Esophagus muscularis mucosa (tissue), 4 donors: ENCODE results near the gene GP1BB. TPM values are rescaled to one million over a fixed set of nuclear protein-coding genes. Genes with fewer than 3 reads are reported as not detected.
A peak's percentile ranks its signal among the peaks of the same experiment; 100 is the strongest.

Source experiments
- DNase-seq: peaks from one replicate; pipeline ENCODE4 v3.0.0-alpha.2; 2017; ENCODE audit errors: extremely low spot score
- H3K27ac ChIP-seq, 4 donors: fragments of 200-600 bp; sonication (generic); replicated peaks in 1 of 4; 1 replicate in 3 of 4; 2 replicates in 1 of 4; pipeline ENCODE4 v1.5.1; 2016 to 2019; ENCODE audit warnings: mild to moderate bottlenecking in 1 of 4
- H3K27me3 ChIP-seq, 4 donors: fragments of 200-600 bp; sonication (generic); one replicate each; pipeline versions ENCODE4 v1.5.1 to v1.6.0; 2016 to 2019
- H3K36me3 ChIP-seq, 4 donors: fragments of 200-600 bp; sonication (generic); one replicate each; pipeline ENCODE4 v1.5.1; 2016 to 2019
- H3K4me1 ChIP-seq, 4 donors: fragments of 200-600 bp; sonication (generic); one replicate each; pipeline ENCODE4 v1.5.1; 2016 to 2019
- H3K4me3 ChIP-seq, 4 donors: fragments of 200-600 bp; sonication (generic); 1 replicate in 2 of 4; 2 replicates in 2 of 4; pipeline ENCODE4 v1.5.1; 2016 to 2019; ENCODE audit warnings: mild to moderate bottlenecking in 4 of 4, moderate library complexity in 1 of 4
- H3K9me3 ChIP-seq, 4 donors: fragments of 200-600 bp; sonication (generic); 1 replicate in 3 of 4; 2 replicates in 1 of 4; pipeline ENCODE4 v1.5.1; 2016 to 2019
- EP300 ChIP-seq: sonication (generic); formaldehyde crosslinking; IDR thresholded peaks from one replicate; pipeline ENCODE4 v1.6.1; 2017; ENCODE audit warnings: antibody characterized with exemption
- POLR2A ChIP-seq: fragments of 450-650 bp; IDR thresholded peaks from one replicate; pipeline ENCODE4 v1.6.1; 2017; ENCODE audit warnings: antibody characterized with exemption, moderate library complexity, mild to moderate bottlenecking, low read depth
- POLR2AphosphoS5 ChIP-seq, 2 donors: sonication (generic); formaldehyde crosslinking; IDR thresholded peaks; one replicate each; pipeline ENCODE4 v1.6.1; 2017; ENCODE audit warnings: antibody characterized with exemption in 2 of 2
- WGBS: methylation state at CpG from one replicate; pipeline ENCODE4 v1.1.5; 2018; 5-methylcytosine and 5-hydroxymethylcytosine counted together
- intact Hi-C: fragments of 100-400 bp; cut with DNase I; formaldehyde crosslinking; loops from one replicate; pipeline ENCODE4 v1.15.1; 2023
- total RNA-seq, 4 donors: library from RNA; depleted of rRNA; stranded (reverse); fragments of >200 nt; gene quantifications; one replicate each; pipeline versions ENCODE4 v1.1.0 to v1.2.1, GENCODE V29; 2016
- TF ChIP-seq, protein P1 (sequence below), 3 experiments: fragments of 200-600 bp in 2 of 3; fragments of 450-650 bp in 1 of 3; sonication (generic) in 2 of 3; IDR thresholded peaks; one replicate each; pipeline ENCODE4 v1.5.1; 2017 to 2019; ENCODE audit warnings: antibody characterized with exemption in 3 of 3, mild to moderate bottlenecking in 2 of 3, moderate library complexity in 1 of 3

GP1BB gene
- total RNA-seq, 4 donors from 2014 or later: 1.7 to 16.7 (median 5.7) TPM

DNA sequence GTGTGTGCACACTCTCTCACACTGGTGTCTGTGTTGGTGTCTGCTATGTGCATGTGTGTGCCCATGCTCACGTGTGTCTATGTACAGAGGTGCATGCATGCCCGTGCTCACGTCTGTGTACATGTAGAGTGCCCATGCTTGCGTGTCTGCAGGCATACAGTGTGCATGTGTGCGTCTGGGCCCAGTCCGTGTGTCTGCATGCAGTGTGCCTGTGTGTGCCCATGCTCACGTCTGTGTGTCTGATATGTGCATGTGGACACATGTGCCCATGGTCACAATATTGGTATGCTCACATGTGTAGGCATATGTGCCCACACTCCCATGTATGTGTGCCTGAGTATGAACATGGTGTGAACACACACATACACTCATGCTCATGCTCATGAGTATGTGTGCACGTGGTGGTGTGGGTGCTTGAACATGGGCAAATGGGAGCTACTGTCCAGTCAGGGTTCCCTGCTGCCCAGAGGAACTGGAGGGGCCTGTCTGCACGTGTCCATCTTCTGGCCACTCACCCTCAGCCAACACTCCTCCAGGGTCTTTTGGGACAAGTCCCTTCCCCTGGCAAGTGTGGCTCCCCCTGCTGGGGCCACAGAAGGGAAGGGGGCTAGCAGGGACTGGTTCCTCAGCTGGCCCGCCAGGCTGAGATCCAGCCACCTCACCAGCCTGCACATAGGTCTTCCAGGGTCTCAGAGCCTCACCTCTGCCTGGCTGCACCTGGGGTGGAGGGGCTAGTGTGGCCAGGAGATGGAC is 29.9 kb downstream of the GP1BB start:
- 88% methylated on average over 8 of the region's 10 CpGs for WGBS
- Histone ChIP-seq H3K9me3 (no peaks in the 10 kb centered on the region), H3K4me3 (no peak overlapping the region), H3K27me3 (peaks cover 6 to 91% (median 34%) of the 10 kb centered on the region in 4 donors), H3K4me1 (peaks cover 6 to 29% (median 28%) of the 10 kb centered on the region in 4 donors), H3K36me3 (no peaks in the 10 kb centered on the region), H3K27ac (no peak overlapping the region)
- no peak for TF ChIP-seq POLR2A
- no peak for TF ChIP-seq POLR2AphosphoS5 (IDR thresholded peaks at IDR 0.05)
- TF ChIP-seq, protein P1, sequence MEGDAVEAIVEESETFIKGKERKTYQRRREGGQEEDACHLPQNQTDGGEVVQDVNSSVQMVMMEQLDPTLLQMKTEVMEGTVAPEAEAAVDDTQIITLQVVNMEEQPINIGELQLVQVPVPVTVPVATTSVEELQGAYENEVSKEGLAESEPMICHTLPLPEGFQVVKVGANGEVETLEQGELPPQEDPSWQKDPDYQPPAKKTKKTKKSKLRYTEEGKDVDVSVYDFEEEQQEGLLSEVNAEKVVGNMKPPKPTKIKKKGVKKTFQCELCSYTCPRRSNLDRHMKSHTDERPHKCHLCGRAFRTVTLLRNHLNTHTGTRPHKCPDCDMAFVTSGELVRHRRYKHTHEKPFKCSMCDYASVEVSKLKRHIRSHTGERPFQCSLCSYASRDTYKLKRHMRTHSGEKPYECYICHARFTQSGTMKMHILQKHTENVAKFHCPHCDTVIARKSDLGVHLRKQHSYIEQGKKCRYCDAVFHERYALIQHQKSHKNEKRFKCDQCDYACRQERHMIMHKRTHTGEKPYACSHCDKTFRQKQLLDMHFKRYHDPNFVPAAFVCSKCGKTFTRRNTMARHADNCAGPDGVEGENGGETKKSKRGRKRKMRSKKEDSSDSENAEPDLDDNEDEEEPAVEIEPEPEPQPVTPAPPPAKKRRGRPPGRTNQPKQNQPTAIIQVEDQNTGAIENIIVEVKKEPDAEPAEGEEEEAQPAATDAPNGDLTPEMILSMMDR (IDR thresholded peaks at IDR 0.05): no peak
- TF ChIP-seq EP300: no peak
- DNase-seq: no peak
- intact Hi-C loops: no loop called here

GRCh38 chr22:19753996-19754700 is 30.8 kb downstream of the GP1BB start:
- intact Hi-C loops: no loop called here
- no peak for DNase-seq
- Histone ChIP-seq H3K36me3 (no peaks in the 10 kb centered on the region), H3K27ac (no peak overlapping the region), H3K9me3 (no peaks in the 10 kb centered on the region), H3K4me3 (no peak overlapping the region), H3K4me1 (peaks cover 6 to 35% (median 33%) of the 10 kb centered on the region in 4 donors), H3K27me3 (peaks cover 6 to 100% (median 43%) of the 10 kb centered on the region in 4 donors)
- WGBS: 64% methylated on average over 12 of the region's 14 CpGs
- TF ChIP-seq POLR2A: no peak
- no peak for TF ChIP-seq POLR2AphosphoS5 (IDR thresholded peaks at IDR 0.05)
- TF ChIP-seq EP300: no peak
- TF ChIP-seq, protein P1 (IDR thresholded peaks at IDR 0.05): no peak

GRCh38 chr22:19754701-19755144 is 31.4 kb downstream of the GP1BB start:
- Histone ChIP-seq H3K27ac (no peak overlapping the region), H3K36me3 (no peaks in the 10 kb centered on the region), H3K9me3 (no peaks in the 10 kb centered on the region), H3K4me1 (peaks cover 6 to 41% (median 38%) of the 10 kb centered on the region in 4 donors), H3K27me3 (peaks cover 6 to 100% (median 49%) of the 10 kb centered on the region in 4 donors), H3K4me3 (peak overlapping the region in 1 of 4 donors; percentile 12)
- intact Hi-C loops: no loop called here
- TF ChIP-seq POLR2AphosphoS5 (IDR thresholded peaks at IDR 0.05) (no peak), EP300 (no peak), POLR2A (no peak)
- TF ChIP-seq, protein P1 (IDR thresholded peaks at IDR 0.05): no peak
- 24% methylated on average over 3 of the region's 14 CpGs for WGBS
- DNase-seq: no peak

DNA sequence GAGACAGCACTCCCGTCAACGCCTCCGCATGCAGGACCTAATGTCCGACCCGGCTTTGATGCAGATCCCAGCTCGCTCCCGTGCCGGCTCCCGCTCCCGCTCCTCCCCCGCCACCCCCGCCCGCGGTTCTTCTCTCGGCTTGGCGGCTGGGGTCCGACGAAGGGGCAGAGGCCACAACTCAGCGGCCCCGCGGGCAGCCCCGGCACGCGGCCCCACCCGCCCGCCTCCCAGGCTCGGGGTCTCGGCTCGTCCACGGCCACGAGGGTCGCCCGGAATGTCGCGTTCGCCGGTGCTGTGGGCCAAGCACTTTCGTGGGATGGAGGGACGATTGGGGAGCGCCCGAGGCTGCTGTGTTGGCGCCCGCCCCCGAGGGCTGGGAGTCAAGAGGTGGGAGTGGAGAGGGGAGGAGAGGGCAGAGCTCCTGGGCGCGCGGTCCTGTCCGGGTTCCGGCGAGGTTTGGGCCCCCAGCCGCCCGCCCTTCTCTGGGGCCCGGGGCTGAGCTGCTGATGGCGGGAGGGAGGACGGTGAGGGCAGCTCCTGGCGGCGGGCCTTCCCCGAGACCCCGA is 31.9 kb downstream of the GP1BB start:
- WGBS: no CpG with 5 or more reads among the region's 59 CpGs
- no peak for DNase-seq
- Histone ChIP-seq H3K4me3 (peak overlapping the region in 1 of 4 donors; percentile 12), H3K27ac (no peak overlapping the region), H3K36me3 (no peaks in the 10 kb centered on the region), H3K4me1 (peaks cover 6 to 46% (median 43%) of the 10 kb centered on the region in 4 donors), H3K9me3 (no peaks in the 10 kb centered on the region), H3K27me3 (peaks cover 6 to 100% (median 51%) of the 10 kb centered on the region in 4 donors)
- TF ChIP-seq EP300: no peak
- TF ChIP-seq POLR2AphosphoS5 (IDR thresholded peaks at IDR 0.05): no peak
- TF ChIP-seq, protein P1 (IDR thresholded peaks at IDR 0.05): no peak
- no peak for TF ChIP-seq POLR2A
- intact Hi-C loops: no loop called here
